Frontal cortex (tissue), 4 donors: Measurements from ENCODE around the gene EGLN3. TPM values are rescaled to one million over a fixed set of nuclear protein-coding genes. Genes with fewer than 3 reads are reported as not detected.
"Not testable (repeated sequence)": the region's sequence is repeated elsewhere in the genome, so short reads cannot be mapped to it uniquely, and the experiment has no call there.

ENCODE experiments used
- DNase-seq, 2 donors: peaks; one replicate each; pipeline ENCODE4 v3.0.0; 2012; ENCODE audit warnings: low spot score in 2 of 2
- FAIRE-seq: peaks from 2 replicates; lab custom pipeline; 2012; peaks lifted over from hg19 to GRCh38; lab: Jason Lieb, UNC
- total RNA-seq: library from RNA; depleted of rRNA; stranded (reverse); fragments of >200 nt; gene quantifications from one replicate; pipeline ENCODE4 v1.2.3, GENCODE V29; 2014
- donor health status: control.
- donor health status: control.
- donor health status: control.

EGLN3 gene
- total RNA-seq, 1 donor from 2014 or later: 9.0 TPM

DNA sequence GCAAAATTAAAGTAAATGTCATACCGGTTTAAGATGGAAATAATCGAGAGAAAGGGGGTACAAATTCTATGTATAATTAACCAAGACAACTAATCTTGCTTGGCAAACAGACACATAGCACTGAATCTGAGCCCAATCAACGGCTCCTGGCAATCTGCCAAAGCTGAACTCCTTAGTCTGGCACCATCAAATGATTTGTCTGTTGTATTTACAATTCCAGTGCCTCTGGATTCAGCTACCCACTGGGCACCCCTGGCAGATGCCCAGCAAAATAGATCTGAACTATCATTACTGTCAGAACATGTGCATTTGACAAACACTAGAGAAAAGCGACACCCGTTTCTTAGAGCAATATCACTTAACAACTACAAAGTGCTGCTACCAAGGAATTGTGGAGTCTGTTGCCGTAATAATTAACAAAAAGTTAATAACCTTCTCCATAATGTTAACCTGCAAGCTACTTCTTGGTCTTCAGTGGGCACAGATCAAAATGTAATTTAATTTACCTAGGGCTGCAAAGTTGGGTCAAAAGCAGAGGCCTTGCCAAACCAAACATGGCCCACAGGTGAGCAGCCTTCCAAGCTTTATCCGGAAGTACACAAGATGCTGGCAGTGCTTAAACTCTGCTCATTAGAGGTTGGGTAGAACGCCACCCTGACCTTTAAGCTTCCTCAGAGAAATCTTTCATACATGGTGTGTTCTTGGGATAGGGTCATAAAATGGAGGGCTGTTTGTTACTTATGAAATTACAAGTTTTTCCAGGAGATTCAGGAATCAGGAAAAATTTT, 7.6 kb downstream of the EGLN3 start:
- peak in 1 of 2 donors; percentile 16 for DNase-seq
- FAIRE-seq: no peak

DNA sequence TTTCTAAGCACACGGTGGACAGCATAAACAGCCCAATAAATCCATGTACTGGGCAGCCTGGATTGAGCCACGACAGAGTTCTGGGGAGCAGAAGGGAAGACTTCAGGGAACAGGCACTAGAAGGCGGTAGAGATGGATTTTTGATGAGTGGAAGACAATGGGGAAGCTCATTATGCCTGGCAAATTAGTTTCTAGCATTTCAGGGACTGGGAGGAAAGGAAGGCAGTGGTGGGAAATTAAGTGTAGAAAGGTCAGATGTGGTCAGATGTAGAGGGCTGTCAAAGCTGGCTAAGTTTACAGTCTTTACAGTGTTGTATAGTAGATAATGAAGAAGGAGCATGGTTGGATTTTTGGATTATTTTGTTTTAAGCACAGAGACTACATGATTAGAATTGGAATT, 9.2 kb downstream of the EGLN3 start:
- FAIRE-seq: no peak

DNA sequence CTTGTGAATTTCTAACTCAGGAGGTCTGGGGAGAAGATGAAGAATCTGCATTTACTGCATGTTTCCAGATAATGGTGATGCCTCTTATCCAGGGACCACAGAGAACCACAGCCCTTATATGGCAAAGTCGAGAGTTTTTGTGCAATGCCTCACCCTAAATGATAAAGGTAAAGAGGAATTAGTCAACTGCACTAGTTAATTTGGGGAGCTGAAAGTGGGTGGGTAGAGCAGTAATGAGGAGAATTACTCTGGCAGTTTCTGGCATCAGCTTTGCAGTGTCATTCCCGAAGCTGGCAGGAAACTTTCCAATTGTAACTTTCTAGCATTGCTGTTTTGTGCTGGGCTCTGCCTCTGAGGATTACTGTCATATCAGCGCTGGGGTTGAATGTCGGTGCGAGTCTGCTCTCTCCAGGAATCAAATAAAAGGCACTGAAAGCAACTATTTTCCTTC, 10.3 kb downstream of the EGLN3 start:
- DNase-seq (no peak), FAIRE-seq (no peak)

More for the DNA sequence above, 9.2 kb downstream of the EGLN3 start:
- DNase-seq: no peak

DNA sequence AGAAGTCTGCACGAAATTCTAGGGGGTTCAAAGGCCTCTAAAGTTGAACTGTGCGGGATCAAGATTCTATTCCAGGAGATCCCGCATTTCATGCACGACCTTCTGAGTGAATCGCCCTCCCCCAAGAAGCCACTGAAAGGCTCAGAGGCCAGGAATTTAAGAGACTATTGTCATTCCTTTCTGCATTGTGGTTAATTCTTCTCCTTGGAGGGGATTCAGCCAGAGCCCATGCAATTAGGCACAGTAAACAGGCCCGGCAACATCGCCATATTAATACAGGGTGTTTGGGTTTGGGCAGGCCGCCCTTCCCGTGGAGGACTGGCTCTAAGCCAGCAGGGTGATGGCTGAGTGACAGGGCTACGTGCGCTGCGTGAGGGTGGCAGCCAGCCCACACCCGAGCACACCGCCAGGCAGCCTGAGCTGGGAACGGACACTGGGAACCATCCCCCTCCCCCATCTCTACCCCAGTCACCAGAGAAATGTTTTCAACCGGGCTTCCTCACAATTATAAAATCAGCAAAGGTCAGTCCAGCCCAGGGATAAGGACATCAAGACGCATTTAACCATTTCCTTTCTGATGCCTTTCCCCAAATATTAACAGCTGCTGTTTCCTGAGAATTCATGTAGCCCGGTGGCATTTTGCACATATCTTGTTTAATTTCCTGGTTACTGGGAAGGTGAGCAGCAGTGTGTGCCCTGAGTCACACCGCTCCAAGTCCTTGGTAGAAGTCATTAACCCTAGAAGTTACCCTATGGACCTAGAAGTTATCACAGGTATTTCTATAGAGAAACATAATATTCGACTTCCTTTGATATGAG, 12.5 kb downstream of the EGLN3 start:
- DNase-seq (peak in 1 of 2 donors; percentile 25), FAIRE-seq (no peak)

DNA sequence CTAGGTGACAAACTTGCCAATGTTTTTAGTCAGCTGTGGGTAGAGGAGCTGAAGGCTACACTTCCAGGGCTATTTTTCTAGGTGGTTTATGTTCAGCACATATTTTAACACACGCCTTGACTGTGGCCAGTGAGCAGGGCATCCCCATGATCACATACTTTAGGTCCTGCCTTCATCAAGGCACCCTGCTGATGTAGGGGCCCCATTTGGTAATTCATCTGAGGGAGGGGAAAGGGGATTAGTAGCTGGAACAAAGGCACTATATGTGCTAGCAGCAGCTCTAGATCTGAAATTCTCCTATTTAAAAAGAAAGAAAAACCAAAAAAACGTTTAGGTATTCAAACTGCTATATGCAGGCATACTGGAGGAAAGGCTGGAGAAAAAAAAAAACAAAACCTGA, 14.5 kb downstream of the EGLN3 start:
- FAIRE-seq (no peak), DNase-seq (no peak)

DNA sequence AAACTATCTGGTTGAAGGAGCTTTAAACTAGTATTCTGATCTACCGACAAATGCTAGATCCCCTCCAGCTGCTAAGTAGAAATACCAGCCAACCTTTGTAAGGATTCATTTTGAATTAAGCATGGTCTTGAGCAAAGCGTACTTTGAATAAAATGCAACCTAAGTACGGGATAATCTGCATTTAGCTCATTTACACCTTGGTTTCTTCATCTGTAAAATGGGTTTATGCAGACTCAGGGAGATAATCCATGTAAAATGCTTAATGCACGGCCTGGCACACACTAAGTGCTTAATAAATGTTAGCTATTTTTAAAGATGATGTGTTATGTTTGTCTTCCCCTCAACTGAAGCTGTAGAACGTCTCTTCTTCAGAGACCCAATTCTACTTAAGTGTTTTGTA, 15.9 kb downstream of the EGLN3 start:
- no peak for DNase-seq
- no peak for FAIRE-seq

DNA sequence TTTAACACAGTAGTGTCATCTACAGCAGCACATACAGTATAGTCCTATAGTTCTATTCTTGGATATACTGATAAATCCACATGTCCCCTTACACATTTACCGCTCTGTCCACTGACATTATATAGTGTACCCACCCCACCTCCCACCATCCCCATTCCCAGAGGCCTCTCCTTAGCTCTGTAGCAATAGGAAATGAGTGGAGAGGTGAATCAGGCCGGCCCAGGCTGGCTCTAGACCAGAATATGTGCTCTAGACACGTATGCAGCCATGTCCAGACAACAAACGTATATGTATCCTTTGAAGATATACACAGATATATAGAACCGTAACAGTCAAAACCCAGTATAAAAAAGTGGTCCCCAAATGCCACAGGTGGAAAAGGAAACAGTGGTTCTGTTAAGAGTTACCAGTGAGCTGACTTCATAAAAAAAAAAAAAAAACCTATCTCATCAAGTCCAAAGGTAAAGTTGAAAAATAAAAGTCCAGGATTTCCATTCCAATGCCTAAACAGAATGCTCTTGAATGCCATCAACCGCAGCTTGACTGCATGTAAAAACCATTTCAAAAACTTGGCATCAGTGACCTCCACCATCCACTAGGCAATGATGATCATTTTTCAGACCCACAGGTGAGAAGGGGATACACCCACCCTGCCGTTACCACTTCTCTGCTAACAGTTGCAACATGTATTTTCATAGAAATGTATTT, 16.7 kb downstream of the EGLN3 start:
- FAIRE-seq: no peak

DNA sequence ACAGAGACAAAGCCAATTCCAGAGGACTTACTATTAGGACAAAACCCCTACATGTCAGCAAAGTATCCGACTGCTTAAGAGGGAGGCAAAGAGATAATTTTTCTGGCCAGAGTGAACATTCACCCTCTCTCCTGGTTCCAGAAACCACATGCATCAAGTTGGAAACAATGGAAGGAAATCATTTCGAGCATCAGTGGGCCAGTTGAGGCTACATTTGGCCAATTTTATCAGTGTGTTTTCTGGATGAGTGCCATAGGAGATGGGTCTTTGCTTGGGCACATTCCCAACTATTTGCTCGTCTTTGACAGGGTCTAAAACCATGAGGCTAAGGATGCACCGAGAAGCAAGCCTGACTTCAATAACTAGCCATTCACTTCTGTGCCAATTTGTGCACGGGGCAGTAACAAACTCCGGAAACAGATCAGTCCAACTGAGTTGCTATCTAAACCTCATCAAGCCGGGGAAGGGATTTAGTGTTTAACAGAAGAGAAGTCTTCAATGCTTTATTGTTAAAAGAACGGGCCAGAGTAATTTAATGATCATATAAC, 17.4 kb downstream of the EGLN3 start:
- DNase-seq: no peak
- no peak for FAIRE-seq

More for the DNA sequence above, 16.7 kb downstream of the EGLN3 start:
- DNase-seq: no peak

DNA sequence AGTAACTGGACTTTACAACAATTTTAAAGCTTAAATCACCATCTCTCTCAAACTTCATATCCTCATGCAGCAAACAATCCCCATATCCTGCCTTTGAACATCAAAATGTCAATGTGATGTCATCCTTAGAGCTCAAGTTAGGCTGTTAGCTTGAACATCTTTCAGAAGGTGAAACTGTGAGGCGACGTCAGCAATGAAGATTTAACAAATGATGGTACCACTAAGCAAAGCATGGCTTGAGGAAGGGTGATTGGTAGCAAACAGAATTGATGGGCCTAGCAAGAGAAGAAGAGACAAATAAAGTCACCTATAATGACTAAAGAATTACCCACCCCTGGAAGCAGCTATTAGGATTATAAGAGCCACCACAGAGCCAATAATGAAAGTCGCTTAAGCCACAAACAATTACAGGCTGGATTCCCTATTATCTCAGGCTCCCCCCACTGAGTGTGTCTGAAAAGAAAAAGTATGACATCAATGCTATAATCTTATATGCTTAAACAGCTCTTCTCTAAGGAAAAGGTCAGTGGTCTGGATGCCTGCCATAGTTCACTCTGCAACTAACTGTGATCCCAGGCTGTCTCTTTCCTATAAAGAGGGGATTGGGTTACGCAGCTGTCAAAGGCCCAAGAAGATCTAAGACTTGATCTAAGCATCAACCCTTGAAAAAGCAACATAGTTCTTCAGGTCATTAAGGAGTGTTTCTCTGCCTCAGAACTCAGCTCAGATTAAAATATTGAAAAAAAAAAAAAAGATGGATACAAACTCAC, 18.1 kb downstream of the EGLN3 start:
- FAIRE-seq: no peak
- DNase-seq: no peak

DNA sequence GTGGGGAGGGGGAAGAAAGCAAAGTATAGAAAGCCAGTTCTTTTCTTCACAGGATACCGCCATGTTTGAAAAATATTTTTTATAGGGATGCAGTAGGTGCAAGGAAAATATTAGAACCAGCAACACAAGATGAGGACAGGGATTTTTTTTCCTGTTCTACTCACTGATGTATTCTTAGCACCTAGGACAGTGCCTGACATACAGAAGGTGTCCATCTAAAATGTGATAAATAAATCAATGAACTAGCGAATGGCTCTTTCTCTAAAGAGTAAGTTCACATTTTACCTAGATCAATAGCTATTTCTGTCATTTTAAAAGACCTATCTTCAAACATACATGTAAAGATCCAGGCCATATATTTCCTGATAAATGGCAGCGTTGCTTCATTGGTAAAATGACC, 18.8 kb downstream of the EGLN3 start:
- DNase-seq (no peak), FAIRE-seq (no peak)

DNA sequence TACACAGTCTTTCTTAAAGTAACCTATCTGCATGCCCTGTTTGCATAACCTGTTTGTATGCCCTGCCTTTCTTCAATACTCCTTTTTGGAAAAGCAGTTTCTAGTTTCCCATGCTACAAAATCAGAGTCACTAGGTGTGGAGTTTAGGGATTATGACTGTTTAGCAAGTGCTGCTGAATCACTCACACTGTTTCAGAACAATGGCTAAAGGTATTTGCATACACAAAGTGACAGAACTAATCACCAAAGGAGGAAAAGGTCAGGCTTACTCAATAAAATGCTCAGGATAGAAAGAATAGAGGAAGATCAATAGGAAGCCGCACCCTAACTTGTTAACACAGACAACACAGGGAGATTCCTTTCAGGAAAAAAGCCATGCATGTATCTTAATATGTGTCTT, 19.4 kb downstream of the EGLN3 start:
- DNase-seq: no peak
- FAIRE-seq: no peak

DNA sequence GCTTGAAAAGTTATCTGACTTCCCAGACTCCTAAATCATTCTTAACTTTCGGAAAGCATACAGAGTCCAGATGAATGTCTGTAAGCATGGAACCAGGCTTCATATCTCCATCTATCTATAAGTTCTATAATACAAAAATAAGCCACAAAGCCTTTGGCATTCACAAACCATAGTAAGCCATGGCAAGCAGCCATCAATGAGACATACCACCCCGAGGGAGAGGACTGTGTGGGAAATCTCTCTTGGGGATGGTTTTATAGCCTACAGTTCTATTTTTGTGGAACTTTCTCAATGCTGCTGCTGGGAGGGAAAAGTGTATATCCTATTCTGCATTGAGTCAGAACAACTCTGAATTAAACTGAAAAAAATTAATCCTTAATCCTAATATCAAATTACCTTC, 20.4 kb downstream of the EGLN3 start:
- DNase-seq: no peak
- no peak for FAIRE-seq

DNA sequence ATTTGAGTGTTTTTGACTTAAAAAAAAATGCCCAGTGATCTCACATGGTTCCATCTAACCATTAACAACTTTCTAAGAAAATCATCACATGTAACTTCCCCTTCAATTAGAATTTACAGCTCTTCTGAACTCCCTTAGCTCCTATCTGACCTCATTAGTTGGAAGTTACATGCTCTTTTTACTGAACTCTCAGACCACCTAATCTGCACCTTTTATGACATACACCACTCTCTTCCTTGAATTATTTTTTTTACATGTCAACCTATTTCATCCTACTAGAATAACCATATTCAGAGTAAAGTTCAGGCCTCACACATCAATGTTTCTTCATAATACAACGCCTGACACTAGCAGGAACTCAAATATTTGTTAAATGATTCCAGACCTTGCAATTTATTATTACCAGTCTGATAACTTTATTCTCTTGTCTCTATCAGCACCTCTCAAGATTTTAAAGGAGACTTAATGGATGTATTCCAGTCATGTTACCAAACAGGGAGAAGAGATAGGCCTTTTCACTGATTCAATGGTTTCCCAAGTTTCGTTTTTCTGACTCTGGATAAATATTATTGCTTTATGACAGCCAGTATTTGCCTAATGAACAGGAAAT, 21.0 kb downstream of the EGLN3 start:
- no peak for FAIRE-seq

DNA sequence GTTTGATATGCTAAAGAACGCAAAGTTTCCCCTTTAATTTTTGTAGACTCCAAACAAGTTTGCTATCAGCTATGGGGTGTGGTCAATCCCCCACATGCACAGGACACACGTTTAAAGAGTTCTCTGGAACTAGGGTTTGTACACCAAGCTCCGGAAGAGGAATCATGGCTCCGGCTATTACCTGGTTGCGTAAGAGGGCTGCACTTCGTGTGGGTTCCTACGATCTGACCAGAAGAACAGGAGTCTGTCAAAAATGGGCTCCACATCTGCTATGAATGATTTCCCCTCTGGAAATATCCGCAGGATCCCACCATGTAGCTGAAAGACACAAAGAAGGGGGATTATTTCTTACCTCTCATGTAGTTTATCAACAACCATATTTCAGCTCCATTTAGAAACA, 22.0 kb downstream of the EGLN3 start:
- no peak for DNase-seq
- no peak for FAIRE-seq

More for the DNA sequence above, 21.0 kb downstream of the EGLN3 start:
- no peak for DNase-seq

DNA sequence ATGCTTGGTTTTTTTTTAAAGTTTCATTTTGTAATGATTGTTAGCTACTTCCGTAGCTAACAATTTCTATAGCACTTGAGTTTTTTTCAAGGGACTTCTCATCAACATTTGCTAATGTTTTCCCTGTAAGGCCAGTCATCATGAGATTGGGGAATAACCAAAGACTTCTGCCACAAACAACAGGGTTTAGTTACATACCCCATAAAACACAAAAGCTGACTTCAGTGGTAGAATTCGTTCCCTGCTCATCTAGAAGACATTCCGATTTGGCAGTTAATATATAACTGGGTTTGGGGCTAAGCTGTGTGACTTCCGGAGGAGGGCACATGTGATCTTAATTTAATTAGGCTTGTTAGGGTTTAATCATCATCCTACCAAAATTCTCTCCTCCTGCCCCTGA, 22.9 kb downstream of the EGLN3 start:
- no peak for DNase-seq
- no peak for FAIRE-seq

DNA sequence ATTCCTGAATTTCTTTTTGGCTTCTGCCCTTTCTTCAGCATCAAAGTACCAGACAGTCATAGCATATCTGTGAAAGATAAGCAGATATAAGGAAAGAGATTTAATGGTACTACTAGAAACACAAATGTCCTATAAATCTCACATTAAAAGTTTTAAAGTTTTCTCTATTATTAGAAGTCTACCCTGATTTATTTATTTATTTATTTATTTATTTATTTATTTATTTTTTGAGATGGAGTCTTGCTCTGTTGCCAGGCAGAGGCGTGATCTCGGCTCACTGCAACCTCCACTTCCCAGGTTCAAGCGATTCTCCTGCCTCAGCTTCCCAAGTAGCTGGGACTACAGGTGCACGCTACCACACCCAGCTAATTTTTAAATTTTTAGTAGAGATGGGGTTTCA, 23.9 kb downstream of the EGLN3 start:
- FAIRE-seq, DNase-seq: not testable (repeated sequence)

DNA sequence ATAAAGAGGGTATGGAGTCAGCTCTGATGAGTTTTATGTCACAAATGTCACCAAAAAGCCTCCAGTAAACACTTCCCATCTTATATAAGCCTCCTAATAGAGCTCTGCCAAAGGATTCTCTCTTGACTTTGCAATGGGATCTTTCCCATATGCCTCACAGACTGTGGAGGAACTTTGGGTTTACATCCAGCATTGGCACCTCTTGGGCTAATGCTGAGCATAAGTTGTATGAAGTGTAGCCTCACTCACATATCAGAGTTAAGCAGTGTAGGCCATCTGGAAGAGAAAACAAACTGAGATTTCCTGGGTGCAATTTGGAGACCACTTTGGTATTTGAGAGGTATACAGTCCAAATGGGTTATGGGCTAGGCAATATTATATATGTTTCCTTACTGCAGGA, 24.9 kb downstream of the EGLN3 start:
- no peak for FAIRE-seq
- no peak for DNase-seq

DNA sequence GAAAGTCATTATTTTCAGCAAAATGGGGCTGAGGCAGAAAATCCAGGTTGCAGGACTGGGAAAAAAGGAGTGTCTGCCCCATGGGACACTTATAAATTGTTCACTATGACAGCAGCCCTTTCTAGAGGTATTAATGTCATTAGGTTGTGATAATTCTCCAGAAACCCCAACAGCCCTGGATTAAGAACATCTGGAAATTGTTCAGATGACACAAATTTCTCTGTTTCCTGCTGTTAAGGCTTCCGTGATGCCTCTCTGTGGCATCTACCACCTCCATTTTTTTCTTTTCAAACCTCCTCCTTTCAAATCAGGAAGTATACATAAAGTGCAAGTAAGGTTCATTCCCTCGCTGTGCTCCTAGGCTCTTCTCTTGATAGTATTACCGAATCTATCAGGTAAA, 25.6 kb downstream of the EGLN3 start:
- FAIRE-seq (no peak), DNase-seq (no peak)

DNA sequence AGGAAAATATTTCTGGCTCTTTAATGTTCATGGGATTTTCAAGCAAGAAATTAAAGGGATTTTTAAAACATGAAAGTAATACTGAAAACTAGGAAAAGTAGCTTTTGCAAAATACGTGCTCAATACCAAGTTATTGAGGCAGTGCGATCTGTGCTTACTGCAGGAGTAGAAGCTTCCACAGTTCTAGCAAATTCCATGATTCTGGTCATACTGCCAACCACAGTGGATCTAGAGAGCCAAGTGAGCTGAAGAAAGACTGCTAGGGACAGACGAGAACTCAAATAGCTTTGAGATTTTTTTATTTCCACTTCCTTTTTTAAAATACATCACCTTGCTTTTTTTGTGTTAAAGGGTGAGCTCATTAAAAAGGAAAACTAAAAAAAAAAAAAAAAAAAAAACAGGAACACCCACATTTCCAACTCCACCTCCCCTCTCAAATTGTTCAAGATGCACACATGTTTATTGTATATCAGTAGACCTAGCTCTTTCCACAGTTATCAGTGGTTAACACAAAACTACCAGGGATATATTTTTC, 26.2 kb downstream of the EGLN3 start:
- DNase-seq (no peak), FAIRE-seq (no peak)
